Neuron (in vitro differentiated cells): ENCODE results near the gene MRPS6.

Experiments used
- H2AFZ ChIP-seq: one replicate; pipeline ENCODE4 v1.6.1; 2013; ENCODE audit warnings: low read depth, mild to moderate bottlenecking, inconsistent platforms, low read length, moderate library complexity
- H3K27me3 ChIP-seq: one replicate; pipeline ENCODE4 v1.6.1; 2013; ENCODE audit warnings: low read length; ENCODE audit not compliant: insufficient read depth
- H3K36me3 ChIP-seq: one replicate; pipeline ENCODE4 v1.6.1; 2013; ENCODE audit warnings: low read length; ENCODE audit not compliant: insufficient read depth
- H3K4me1 ChIP-seq: one replicate; pipeline ENCODE4 v1.6.1; 2013; ENCODE audit warnings: low read length; ENCODE audit not compliant: insufficient read depth
- H3K4me3 ChIP-seq: 2 replicates; pipeline ENCODE4 v1.5.1; 2013; ENCODE audit warnings: mild to moderate bottlenecking, low read length, moderate library complexity
- H3K9me3 ChIP-seq: one replicate; pipeline ENCODE4 v1.6.1; 2013; ENCODE audit warnings: low read length

MRPS6 gene

DNA sequence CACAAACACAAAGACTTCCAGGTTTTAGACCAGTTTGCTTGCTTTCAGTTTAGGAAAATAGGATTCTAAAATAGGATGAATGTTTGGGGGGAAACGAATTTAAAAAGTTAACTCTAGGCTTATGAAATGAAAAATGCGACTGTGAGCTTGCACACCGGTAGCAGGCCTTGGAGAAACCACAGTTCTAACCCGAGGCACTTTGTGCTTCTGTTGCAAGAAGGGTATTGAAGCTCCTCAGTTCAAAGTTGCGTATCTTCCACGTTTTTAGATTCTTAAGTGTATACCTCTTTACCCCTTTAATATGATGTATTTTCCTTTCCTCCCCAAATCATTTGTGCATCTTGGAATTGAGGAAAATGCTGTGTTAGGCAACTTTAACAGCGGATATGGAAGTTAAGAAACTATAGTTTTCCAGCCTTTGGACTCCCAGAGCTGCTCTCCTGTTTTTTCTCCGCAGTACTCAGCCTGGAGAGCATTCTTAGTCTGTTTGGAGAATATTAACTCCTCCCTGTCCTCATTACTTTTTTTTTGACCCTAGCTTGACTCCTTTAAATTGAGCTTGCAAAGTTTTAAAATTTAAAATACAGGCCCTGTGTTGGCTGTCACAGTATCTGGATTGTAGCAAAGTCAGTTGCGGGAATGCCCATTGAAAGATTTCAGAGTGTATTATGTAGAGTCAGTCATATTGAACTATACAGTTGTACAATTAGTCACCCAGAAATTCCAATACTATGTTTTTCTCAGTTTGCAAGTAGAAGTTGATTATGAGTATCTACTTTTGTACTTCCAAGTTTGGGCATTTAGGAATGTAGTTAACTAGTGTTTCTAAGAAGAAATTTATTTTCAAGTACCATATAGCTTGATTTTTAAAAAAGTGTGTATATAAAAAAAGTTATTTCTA is 2.6 kb downstream of the MRPS6 start:
- Histone ChIP-seq H3K9me3 (no peaks in the 10 kb centered on the region), H3K4me3 (no peak overlapping the region), H3K4me1 (peaks cover 16% of the 10 kb centered on the region), H3K27me3 (no peaks in the 10 kb centered on the region), H3K36me3 (peaks cover 11% of the 10 kb centered on the region), H2AFZ (no peak overlapping the region)

DNA sequence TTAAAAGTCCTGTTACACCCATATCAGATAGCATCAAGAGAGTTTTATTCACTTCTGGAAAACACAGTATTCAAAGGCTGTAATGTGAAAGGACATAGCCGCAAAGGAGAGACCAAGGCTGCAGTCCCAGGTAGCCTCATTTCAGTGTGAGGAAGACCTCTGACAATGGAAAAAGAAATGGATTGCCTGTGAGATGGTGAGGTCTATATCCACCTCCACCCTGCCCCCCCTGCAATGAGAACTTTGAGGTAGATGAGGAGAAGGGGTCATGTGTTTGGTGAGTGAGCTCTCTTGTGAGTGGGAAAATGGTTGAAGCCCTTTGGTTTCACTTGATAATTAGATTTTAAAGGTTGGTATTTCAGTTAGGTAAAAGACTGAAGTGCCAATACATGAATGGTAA is 3.5 kb downstream of the MRPS6 start:
- Histone ChIP-seq H3K36me3 (peaks cover 11% of the 10 kb centered on the region), H3K4me1 (peaks cover 16% of the 10 kb centered on the region), H3K4me3 (no peak overlapping the region), H3K27me3 (no peaks in the 10 kb centered on the region), H3K9me3 (no peaks in the 10 kb centered on the region), H2AFZ (no peak overlapping the region)

DNA sequence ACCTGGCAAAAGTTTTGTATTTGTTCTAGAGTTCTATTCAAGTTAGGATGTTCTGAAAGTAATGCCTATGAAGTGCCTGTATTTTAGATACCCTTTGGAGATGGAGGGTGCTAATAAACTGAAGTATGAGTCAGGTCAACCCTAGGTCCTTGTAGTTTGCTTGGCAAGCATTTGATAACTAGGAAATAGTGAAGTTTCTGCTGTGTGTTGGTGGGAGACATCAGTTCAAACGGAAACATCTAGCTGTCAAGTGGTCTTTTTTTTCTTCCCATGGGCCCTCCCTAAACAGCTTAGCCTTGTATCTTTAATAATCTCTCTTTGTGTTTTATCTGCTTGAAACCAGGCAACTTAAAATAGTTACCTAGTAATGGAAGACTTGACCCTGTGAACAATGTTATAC is 4.5 kb downstream of the MRPS6 start:
- H3K36me3 ChIP-seq = peaks cover 11% of the 10 kb centered on the region
- H3K9me3 ChIP-seq = no peaks in the 10 kb centered on the region
- H3K4me1 ChIP-seq = peaks cover 16% of the 10 kb centered on the region
- no peak overlapping the region for H2AFZ ChIP-seq
- H3K4me3 ChIP-seq = no peak overlapping the region
- no peaks in the 10 kb centered on the region for H3K27me3 ChIP-seq

DNA sequence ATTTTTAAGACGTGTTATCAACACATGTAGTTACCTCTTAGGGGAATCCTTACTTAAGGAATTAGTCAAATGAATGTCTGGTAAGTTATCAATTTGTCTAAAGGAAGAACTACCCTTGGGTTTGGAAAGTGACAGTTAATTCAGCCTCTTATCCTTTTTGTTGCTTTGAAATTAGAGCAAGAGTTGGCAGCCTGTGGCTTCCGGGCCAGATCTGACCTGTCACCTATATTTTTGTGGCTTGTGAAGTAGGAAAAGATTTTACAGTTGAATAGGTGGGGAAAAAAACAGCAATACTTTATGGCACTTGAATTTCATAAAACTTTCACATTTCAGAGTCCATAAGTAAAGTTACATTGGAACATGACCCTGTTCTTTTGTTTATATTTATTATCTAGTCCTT is 5.5 kb downstream of the MRPS6 start:
- H3K4me1 ChIP-seq = peaks cover 16% of the 10 kb centered on the region

DNA sequence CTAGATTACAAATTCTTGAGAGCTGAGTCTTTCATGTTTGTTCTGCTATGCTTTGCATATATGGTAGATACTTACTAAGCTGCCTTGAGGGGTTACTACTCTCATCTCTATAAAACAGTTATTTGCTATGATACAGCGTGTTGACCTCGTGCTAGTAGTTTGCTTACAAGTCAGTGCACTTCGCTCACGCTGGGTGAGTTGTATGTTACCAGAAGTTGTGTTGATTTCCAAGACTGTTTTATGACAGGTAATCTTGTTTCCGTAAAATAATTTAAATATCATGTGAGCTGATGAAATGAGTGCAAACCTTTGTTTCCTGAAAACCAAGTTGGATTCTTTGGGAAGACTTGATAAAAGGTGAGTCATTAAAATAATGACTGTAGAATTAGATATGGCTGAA is 7.3 kb downstream of the MRPS6 start:
- Histone ChIP-seq H3K4me1 (peaks cover 6% of the 10 kb centered on the region), H3K36me3 (peaks cover 14% of the 10 kb centered on the region), H2AFZ (no peak overlapping the region), H3K9me3 (no peaks in the 10 kb centered on the region), H3K27me3 (no peaks in the 10 kb centered on the region), H3K4me3 (no peak overlapping the region)

More for the DNA sequence above, 5.5 kb downstream of the MRPS6 start:
- H3K4me3 ChIP-seq = no peak overlapping the region
- peaks cover 14% of the 10 kb centered on the region for H3K36me3 ChIP-seq
- no peak overlapping the region for H2AFZ ChIP-seq
- H3K9me3 ChIP-seq = no peaks in the 10 kb centered on the region
- H3K27me3 ChIP-seq = no peaks in the 10 kb centered on the region

DNA sequence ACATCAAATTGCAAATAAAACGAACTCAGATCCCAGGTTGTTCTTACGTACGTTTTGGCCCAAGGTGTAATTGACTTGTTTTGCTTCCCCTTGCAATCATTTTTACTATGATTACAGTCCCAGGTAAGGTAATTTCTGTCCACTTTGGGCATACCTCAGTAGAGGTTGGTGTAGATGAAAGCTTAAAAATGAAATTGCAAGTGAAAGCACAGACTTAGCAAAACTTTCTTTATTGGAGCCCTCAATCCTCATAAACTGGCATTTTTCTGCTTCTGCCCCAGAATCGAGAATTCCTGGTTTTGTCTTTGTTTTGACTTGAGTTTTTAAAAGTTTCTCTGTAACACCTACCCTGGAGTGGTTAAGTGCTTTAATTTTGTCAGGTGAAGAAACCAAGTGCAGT is 9.4 kb downstream of the MRPS6 start:
- Histone ChIP-seq H2AFZ (no peak overlapping the region), H3K4me1 (peaks cover 2% of the 10 kb centered on the region), H3K36me3 (peaks cover 14% of the 10 kb centered on the region), H3K9me3 (no peaks in the 10 kb centered on the region), H3K27me3 (no peaks in the 10 kb centered on the region), H3K4me3 (no peak overlapping the region)

DNA sequence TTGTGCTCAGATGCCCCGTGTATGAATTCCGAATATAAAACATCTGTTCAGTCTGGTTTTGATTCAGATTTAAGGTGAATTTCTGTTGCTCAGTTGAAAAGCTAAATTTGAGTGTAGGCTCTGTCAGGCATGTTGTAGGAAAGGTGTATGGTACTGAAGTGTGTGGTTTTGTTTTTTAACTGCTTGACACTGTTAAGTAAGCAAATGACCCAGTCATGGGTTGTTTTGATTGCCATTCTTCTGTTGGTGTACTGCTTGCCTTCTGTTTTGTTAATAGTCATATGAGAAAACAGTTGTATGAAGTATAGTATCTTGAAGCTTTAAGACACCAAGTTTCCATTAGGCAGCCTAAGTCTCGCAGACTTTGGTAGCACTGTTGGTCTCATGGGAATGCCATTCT is 10.0 kb downstream of the MRPS6 start:
- H3K4me3 ChIP-seq = no peak overlapping the region
- no peak overlapping the region for H2AFZ ChIP-seq
- peaks cover 14% of the 10 kb centered on the region for H3K36me3 ChIP-seq

DNA sequence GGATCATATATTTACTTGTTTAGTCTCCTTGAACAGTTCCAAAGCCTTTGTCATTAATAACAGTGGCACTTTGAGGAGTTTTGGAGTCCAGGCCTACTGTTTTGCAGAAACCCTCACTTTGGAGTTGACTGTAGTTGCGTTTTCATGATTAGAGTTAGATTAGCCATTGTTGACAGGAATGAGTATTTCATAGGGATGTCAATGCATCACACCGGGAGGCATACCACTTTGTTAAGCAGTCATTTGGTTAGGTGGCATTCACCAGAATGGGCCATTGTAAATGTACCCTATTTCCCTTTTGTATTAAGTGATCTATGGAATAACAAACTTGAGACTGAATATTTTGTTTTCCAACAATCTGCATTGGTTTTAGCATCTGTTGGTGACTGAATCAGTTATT is 11.8 kb downstream of the MRPS6 start:
- Histone ChIP-seq H3K4me3 (no peak overlapping the region), H3K9me3 (no peaks in the 10 kb centered on the region), H3K27me3 (no peaks in the 10 kb centered on the region), H3K36me3 (peaks cover 8% of the 10 kb centered on the region), H3K4me1 (peaks cover 2% of the 10 kb centered on the region), H2AFZ (no peak overlapping the region)

More for the DNA sequence above, 10.0 kb downstream of the MRPS6 start:
- Histone ChIP-seq H3K9me3 (no peaks in the 10 kb centered on the region), H3K27me3 (no peaks in the 10 kb centered on the region), H3K4me1 (peaks cover 2% of the 10 kb centered on the region)

DNA sequence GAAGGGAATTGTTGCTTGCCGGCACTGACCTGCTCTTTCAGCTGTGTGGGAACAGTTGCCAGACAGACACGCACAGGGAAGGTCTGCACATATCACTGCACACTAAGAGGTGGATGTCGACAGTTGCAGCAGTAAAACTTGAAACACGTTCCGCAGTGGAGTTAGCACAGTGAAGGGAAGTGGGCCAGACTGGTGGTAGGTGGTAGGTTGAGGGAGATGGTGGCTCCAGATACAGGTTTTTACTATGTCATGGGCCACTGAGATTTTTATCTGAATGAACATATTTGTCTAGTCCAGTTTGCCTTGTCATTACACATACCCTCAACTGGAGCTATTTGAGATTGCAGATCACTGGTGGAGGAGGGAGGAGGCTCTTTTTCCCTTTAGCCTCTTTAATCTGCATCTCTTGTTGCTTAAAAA is 13.5 kb downstream of the MRPS6 start:
- H3K4me1 ChIP-seq = peaks cover 2% of the 10 kb centered on the region
- H3K27me3 ChIP-seq = no peaks in the 10 kb centered on the region
- H3K4me3 ChIP-seq = no peak overlapping the region
- H2AFZ ChIP-seq = no peak overlapping the region
- H3K36me3 ChIP-seq = peaks cover 3% of the 10 kb centered on the region
- no peaks in the 10 kb centered on the region for H3K9me3 ChIP-seq

DNA sequence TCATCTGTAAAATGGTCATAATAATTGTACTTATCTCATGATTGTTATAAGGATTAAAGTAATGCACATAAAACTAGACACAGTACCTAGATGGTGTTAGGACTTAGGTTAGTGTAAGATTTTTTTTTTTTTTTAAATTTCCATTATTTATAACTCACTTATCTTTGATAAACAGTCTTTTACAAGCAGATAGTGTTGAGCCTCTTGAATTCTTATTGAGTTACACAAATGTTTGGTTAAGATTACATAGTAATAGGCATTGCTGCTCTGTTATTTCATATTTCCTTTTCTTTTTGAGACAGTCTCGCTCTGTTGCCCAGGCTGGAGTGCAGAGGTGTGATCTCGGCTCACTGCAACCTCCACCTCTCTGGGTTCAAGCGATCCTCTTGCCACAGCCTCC is 15.4 kb downstream of the MRPS6 start:
- Histone ChIP-seq H3K27me3 (no peaks in the 10 kb centered on the region), H3K4me3 (no peak overlapping the region), H2AFZ (no peak overlapping the region), H3K9me3 (no peaks in the 10 kb centered on the region), H3K36me3 (peaks cover under 1% of the 10 kb centered on the region), H3K4me1 (peaks cover 2% of the 10 kb centered on the region)

DNA sequence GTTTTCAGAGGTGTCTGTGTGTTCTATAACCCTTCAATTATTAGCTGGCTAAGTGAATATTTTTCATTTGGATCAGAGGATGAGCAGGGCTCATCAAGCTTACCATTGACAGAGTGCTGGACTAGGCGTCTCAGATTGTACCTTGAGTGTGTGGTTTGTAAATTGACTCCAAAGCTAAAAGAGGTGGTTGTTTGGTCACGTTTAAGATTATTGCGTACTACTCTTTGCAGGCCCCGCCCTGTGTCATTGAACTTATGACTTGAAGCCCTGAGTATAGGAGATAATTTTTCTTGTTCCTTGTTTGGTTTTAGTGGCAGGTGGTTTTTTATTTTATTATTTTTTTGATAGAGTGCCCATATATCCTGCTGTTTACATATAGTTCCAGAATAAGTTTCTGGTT is 17.7 kb downstream of the MRPS6 start:
- Histone ChIP-seq H3K9me3 (no peaks in the 10 kb centered on the region), H3K4me3 (no peak overlapping the region), H3K27me3 (no peaks in the 10 kb centered on the region), H3K36me3 (peaks cover 15% of the 10 kb centered on the region), H2AFZ (no peak overlapping the region), H3K4me1 (no peaks in the 10 kb centered on the region)

DNA sequence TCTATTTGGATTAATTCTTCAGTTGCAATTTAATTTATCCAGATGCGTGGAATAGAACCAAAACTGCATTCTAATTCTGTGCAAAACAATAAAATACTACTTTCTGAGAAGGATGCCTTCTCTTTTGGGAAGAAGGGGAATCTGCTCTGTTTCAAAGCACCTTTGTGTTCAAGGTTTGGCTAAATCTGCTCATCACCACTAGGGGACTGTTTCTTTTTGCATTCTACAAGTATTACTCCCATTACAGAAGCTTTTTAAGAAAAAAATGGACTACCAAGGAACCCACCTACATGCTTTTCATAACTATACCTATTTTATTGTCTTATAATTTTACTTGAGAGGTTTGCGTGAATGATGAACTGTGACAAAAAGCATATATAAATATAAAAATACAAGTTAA is 18.2 kb downstream of the MRPS6 start:
- Histone ChIP-seq H3K4me1 (no peaks in the 10 kb centered on the region), H3K9me3 (no peaks in the 10 kb centered on the region), H3K4me3 (no peak overlapping the region), H2AFZ (no peak overlapping the region), H3K36me3 (peaks cover 21% of the 10 kb centered on the region), H3K27me3 (no peaks in the 10 kb centered on the region)

DNA sequence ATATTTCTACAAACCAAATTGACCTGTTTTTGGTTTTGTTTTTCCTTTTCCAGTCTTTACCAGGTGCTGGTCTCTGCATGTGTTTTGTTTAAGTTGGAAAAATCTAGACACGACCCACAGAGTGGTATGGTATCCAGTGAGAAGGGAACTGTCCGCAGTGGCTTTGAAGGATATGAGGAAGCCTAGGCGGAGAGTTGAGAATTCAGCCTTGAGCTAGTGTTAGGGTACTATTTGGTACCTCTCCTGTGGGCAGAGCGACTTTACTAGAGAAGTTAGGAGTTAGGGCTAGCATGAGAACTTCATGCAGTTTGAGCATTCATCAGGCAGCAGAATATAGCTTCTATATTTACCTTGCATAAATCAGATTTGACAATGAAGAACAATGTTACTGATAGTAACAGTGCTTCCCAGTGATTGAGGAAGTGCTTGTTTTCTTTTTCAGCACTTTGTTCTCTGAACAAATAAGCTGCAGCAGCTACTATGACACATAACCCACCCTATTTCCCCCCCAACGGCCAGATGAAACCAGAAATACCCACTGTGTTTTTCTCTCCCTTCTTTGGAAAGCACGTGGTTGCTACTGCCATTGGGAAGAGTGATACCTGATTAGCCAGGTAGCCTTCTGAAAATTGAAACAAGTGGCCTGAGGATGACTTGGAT is 19.0 kb downstream of the MRPS6 start:
- H3K27me3 ChIP-seq = no peaks in the 10 kb centered on the region
- H3K9me3 ChIP-seq = no peaks in the 10 kb centered on the region
- H3K36me3 ChIP-seq = peaks cover 25% of the 10 kb centered on the region
- H3K4me1 ChIP-seq = no peaks in the 10 kb centered on the region
- no peak overlapping the region for H3K4me3 ChIP-seq
- no peak overlapping the region for H2AFZ ChIP-seq
